Stomach (tissue), 9 donors: ENCODE results near the gene CAPN15. TPM values are rescaled to one million over a fixed set of nuclear protein-coding genes. Genes with fewer than 3 reads are reported as not detected.

Source experiments
- DNase-seq, 2 donors: peaks; one replicate each; pipeline versions ENCODE4 v3.0.0 to v3.0.0-alpha.2; 2013 to 2019
- H3K27ac ChIP-seq, 5 donors: fragments of 200-600 bp in 4 of 5; sonication (generic) in 4 of 5; one replicate each; pipeline ENCODE4 v1.5.1; 2013 to 2019; ENCODE audit warnings: mild to moderate bottlenecking in 1 of 5, moderate library complexity in 1 of 5
- H3K27me3 ChIP-seq, 3 donors: fragments of 200-600 bp; sonication (generic); one replicate each; pipeline ENCODE4 v1.5.1; 2017 to 2019; ENCODE audit warnings: mixed run types in 1 of 3
- H3K36me3 ChIP-seq, 4 donors: fragments of 200-600 bp; sonication (generic); 1 replicate in 3 of 4; 2 replicates in 1 of 4; pipeline ENCODE4 v1.5.1; 2016 to 2019
- H3K4me1 ChIP-seq, 4 donors: fragments of 200-600 bp; sonication (generic); one replicate each; pipeline ENCODE4 v1.5.1; 2016 to 2019
- H3K4me3 ChIP-seq, 4 donors: fragments of 200-600 bp; sonication (generic) in 3 of 4; one replicate each; pipeline ENCODE4 v1.5.1; 2016 to 2019; ENCODE audit warnings: mild to moderate bottlenecking in 1 of 4
- H3K9me3 ChIP-seq, 4 donors: fragments of 200-600 bp; sonication (generic); one replicate each; pipeline ENCODE4 v1.5.1; 2016 to 2019
- CTCF ChIP-seq, 7 experiments: fragments of 450-650 bp in 4 of 7; fragments of 200-600 bp in 3 of 7; sonication (generic) in 3 of 7; IDR thresholded peaks; one replicate each; pipeline ENCODE4 v1.5.1; 2016 to 2019; ENCODE audit warnings: antibody characterized with exemption in 7 of 7, control low read depth in 2 of 7, mild to moderate bottlenecking in 1 of 7
- EP300 ChIP-seq: sonication (generic); formaldehyde crosslinking; IDR thresholded peaks from one replicate; pipeline ENCODE4 v1.6.1; 2017; ENCODE audit warnings: antibody characterized with exemption
- POLR2A ChIP-seq, 4 donors: fragments of 450-650 bp; IDR thresholded peaks; one replicate each; pipeline ENCODE4 v1.6.1; 2016; ENCODE audit warnings: antibody characterized with exemption in 4 of 4, control low read depth in 2 of 4, mild to moderate bottlenecking in 1 of 4, moderate library complexity in 1 of 4
- POLR2AphosphoS5 ChIP-seq, 3 donors: sonication (generic); formaldehyde crosslinking; IDR thresholded peaks; one replicate each; pipeline ENCODE4 v1.6.1; 2016; ENCODE audit warnings: antibody characterized with exemption in 3 of 3
- WGBS, 5 donors: extraction: QIAGEN DNeasy Blood & Tissue Kit in 3 of 5; methylation state at CpG; one replicate each; pipeline versions ENCODE4 v1.1.5 to v1.1.7; 2013 to 2018; 5-methylcytosine and 5-hydroxymethylcytosine counted together
- intact Hi-C: fragments of 100-400 bp; cut with DNase I; formaldehyde crosslinking; loops from one replicate; pipeline ENCODE4 v1.15.1; 2023; ENCODE audit warnings: low total_unique reads
- polyA plus RNA-seq, 3 donors: library from polyadenylated mRNA; stranded (reverse); fragments of 200-250 nt; gene quantifications; one replicate each; pipeline ENCODE4 v1.2.3, GENCODE V29; 2013
- total RNA-seq, 5 donors: library from RNA; depleted of rRNA; stranded (reverse); fragments of >200 nt; gene quantifications; one replicate each; pipeline versions ENCODE4 v1.1.0 to v1.2.3, GENCODE V29; 2014 to 2016
- donor health status: healthy with polysubstance abuse.
- donor health status: Bipolar disorder and iron deficiency.
- donor health status: healthy.

CAPN15 gene
- total and polyA plus RNA-seq, 8 donors = 25.2 to 235 (median 35.0) TPM

- 93 to 97% (median 96%) methylated on average over 8 to 35 of the region's 35 CpGs for WGBS, 5 donors
Observed at GRCh38 chr16:552171-552570, 24.7 kb downstream of the CAPN15 start.

GRCh38 chr16:553601-554296 is 26.2 kb downstream of the CAPN15 start:
- Histone ChIP-seq H3K27me3 (peaks cover 0 to 19% (median 4%) of the 10 kb centered on the region in 3 donors), H3K4me3 (no peak overlapping the region), H3K9me3 (no peaks in the 10 kb centered on the region), H3K36me3 (peaks cover 39 to 56% (median 52%) of the 10 kb centered on the region in 4 donors), H3K27ac (no peak overlapping the region), H3K4me1 (peaks cover 0 to 5% (median 0%) of the 10 kb centered on the region in 4 donors)
- WGBS, 5 donors = 92 to 96% (median 93%) methylated on average over 15 to 33 of the region's 33 CpGs
- no peak for DNase-seq
- TF ChIP-seq POLR2AphosphoS5 (IDR thresholded peaks at IDR 0.05) (no peak), CTCF (IDR thresholded peaks at IDR 0.05) (no peak), EP300 (no peak), POLR2A (IDR thresholded peaks at IDR 0.05) (no peak)
- intact Hi-C loops = no loop called here

More at GRCh38 chr16:552171-552570, 24.7 kb downstream of the CAPN15 start:
- no peak overlapping the region for H3K4me3 ChIP-seq
- peaks cover 0 to 7% (median 4%) of the 10 kb centered on the region in 4 donors for H3K4me1 ChIP-seq
- no peak for TF ChIP-seq POLR2A (IDR thresholded peaks at IDR 0.05)
- TF ChIP-seq CTCF (IDR thresholded peaks at IDR 0.05) = no peak
- no peak for TF ChIP-seq POLR2AphosphoS5 (IDR thresholded peaks at IDR 0.05)
- TF ChIP-seq EP300 = no peak
- H3K9me3 ChIP-seq = no peaks in the 10 kb centered on the region
- no peak overlapping the region for H3K27ac ChIP-seq
- no peak for DNase-seq
- intact Hi-C loops = no loop called here
- peaks cover 0 to 3% (median 0%) of the 10 kb centered on the region in 3 donors for H3K27me3 ChIP-seq
- H3K36me3 ChIP-seq = peaks cover 50 to 72% (median 68%) of the 10 kb centered on the region in 4 donors

- Histone ChIP-seq H3K27me3 (peaks cover 0 to 24% (median 10%) of the 10 kb centered on the region in 3 donors), H3K4me1 (peaks cover 0 to 8% (median 2%) of the 10 kb centered on the region in 4 donors), H3K4me3 (no peak overlapping the region), H3K27ac (no peak overlapping the region), H3K36me3 (peaks cover 34 to 51% (median 47%) of the 10 kb centered on the region in 4 donors), H3K9me3 (no peaks in the 10 kb centered on the region)
- intact Hi-C loops = no loop called here
- 77 to 91% (median 82%) methylated on average over 11 of the region's 11 CpGs for WGBS, 5 donors
- DNase-seq = no peak
- TF ChIP-seq POLR2AphosphoS5 (IDR thresholded peaks at IDR 0.05) = no peak
- no peak for TF ChIP-seq CTCF (IDR thresholded peaks at IDR 0.05)
- TF ChIP-seq POLR2A (IDR thresholded peaks at IDR 0.05) = no peak
- TF ChIP-seq EP300 = no peak
Observed at GRCh38 chr16:554297-554621, 26.7 kb downstream of the CAPN15 start.

- no peak for TF ChIP-seq CTCF (IDR thresholded peaks at IDR 0.05)
- TF ChIP-seq EP300 = no peak
- no peak for TF ChIP-seq POLR2A (IDR thresholded peaks at IDR 0.05)
- no peak for TF ChIP-seq POLR2AphosphoS5 (IDR thresholded peaks at IDR 0.05)
- Histone ChIP-seq H3K4me1 (peaks cover 4 to 13% (median 8%) of the 10 kb centered on the region in 4 donors), H3K27me3 (peaks cover 5 to 29% (median 15%) of the 10 kb centered on the region in 3 donors), H3K36me3 (peaks cover 29 to 46% (median 41%) of the 10 kb centered on the region in 4 donors), H3K9me3 (no peaks in the 10 kb centered on the region), H3K4me3 (no peak overlapping the region), H3K27ac (no peak overlapping the region)
- no peak for DNase-seq
- intact Hi-C loops = no loop called here
- 73 to 84% (median 83%) methylated on average over 45 to 54 of the region's 54 CpGs for WGBS, 5 donors
Observed at GRCh38 chr16:554640-555365, 27.3 kb downstream of the CAPN15 start.
